ENCODE measurements around the gene SAMD4B. TPM values are rescaled to one million over a fixed set of nuclear protein-coding genes. Genes with fewer than 3 reads are reported as not detected.

Gene SAMD4B
- total RNA-seq, 6 experiments from 2014 or later = 107 to 133 (median 124) TPM

DNA sequence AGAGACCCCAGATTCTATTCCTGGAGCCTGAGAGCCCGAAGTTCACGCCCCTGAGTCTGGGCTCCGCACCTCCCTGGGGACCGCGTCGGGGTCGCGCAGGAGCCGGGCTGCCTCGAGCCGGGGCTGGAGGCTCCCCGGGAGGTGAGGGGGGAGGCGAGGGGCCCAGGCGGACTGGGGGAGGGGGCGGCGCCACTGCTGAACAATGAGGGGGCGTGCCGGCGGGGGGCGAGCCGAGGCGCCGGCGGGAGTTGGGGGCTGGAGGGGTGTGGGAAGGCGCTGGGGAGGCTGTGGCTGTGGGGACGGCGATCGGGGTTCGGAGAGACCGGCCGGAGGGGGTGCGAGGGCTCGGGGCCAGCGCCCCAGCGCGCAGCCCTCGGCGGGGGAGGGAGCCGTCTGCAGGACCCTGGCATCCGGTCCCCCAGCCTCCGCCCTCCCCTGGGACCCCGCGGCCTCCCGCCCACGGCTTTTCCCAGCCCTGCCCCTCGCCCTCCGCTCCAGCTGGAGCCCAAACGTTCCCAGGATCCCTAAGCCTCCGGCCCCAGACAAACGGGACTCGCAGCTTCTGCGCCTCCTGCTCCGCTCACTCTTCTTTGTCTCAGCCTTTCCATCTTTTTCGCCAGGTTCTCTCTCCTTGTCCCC, 71.2 kb downstream of the SAMD4B start:
- Mint-ChIP-seq H3K36me3 (ENCODE audit: low read depth) (peaks cover 14% of the 10 kb centered on the region), H3K4me3 (peak overlapping the region; percentile 98), H3K4me1 (ENCODE audit: low read depth) (peaks cover 48% of the 10 kb centered on the region), H3K9me3 (peaks cover 18% of the 10 kb centered on the region), H3K27me3 (ENCODE audit: insufficient read depth) (peaks cover 41% of the 10 kb centered on the region), H3K27ac (peak overlapping the region; percentile 92)
- TF ChIP-seq, protein P1, sequence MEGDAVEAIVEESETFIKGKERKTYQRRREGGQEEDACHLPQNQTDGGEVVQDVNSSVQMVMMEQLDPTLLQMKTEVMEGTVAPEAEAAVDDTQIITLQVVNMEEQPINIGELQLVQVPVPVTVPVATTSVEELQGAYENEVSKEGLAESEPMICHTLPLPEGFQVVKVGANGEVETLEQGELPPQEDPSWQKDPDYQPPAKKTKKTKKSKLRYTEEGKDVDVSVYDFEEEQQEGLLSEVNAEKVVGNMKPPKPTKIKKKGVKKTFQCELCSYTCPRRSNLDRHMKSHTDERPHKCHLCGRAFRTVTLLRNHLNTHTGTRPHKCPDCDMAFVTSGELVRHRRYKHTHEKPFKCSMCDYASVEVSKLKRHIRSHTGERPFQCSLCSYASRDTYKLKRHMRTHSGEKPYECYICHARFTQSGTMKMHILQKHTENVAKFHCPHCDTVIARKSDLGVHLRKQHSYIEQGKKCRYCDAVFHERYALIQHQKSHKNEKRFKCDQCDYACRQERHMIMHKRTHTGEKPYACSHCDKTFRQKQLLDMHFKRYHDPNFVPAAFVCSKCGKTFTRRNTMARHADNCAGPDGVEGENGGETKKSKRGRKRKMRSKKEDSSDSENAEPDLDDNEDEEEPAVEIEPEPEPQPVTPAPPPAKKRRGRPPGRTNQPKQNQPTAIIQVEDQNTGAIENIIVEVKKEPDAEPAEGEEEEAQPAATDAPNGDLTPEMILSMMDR (IDR thresholded peaks at IDR 0.05) = no peak
- no peak for DNase-seq

- Mint-ChIP-seq H3K9me3 (peaks cover 18% of the 10 kb centered on the region), H3K4me1 (ENCODE audit: low read depth) (peaks cover 41% of the 10 kb centered on the region), H3K4me3 (peak overlapping the region; percentile 98), H3K36me3 (ENCODE audit: low read depth) (peaks cover 9% of the 10 kb centered on the region), H3K27ac (peak overlapping the region; percentile 92), H3K27me3 (ENCODE audit: insufficient read depth) (peaks cover 35% of the 10 kb centered on the region)
- no peak for DNase-seq
- TF ChIP-seq, protein P1 (IDR thresholded peaks at IDR 0.05) = peak; percentile 50; the same call in 1 of the 2 replicates
These were observed 71.8 kb downstream of the SAMD4B start for GRCh38 chr19:39413911-39414608.

DNA sequence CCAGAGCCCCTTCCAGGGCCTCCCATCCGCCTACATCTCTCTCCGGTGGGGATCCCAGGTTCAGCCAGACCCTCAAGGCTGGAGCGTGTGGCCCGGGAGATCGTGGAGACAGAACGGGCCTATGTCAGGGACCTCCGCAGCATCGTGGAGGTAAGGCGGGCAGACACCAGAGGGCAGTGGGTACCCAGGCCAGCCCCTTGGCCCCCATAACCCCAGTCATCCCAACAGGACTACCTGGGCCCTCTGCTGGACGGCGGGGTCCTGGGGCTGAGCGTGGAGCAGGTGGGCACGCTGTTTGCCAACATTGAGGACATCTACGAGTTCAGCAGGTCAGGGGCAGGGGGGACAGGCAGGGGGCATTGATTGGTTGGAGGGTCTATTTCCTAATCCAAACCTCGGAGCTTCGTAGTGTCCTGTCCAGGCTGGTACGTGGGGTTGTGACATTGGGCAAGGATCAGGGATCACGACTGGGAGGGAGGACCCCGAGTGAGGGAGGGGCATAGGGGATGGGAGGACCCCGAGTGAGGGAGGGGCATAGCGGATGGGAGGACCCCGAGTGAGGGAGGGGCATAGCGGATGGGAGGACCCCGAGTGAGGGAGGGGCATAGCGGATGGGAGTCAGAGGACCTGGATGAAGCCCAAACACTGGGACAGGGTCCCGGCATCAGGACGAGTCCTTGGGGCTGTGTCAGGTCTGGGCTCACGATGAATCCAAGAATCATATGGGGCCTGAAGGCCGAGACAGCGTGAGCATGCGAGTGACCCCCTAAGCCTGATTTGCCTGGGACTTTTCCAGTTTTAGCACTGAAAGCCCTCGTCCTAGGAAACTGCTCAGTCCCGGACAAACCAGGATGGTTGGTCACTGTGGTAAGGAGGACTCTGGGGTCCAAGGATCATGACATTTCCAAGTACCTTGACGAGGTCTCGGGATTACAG, 73.2 kb downstream of the SAMD4B start:
- H3K27me3 Mint-ChIP-seq (ENCODE audit: insufficient read depth) = peaks cover 25% of the 10 kb centered on the region
- no peak overlapping the region; the same call in 1 of the 2 replicates for H3K27ac Mint-ChIP-seq
- peaks cover 18% of the 10 kb centered on the region for H3K9me3 Mint-ChIP-seq
- peaks cover 36% of the 10 kb centered on the region for H3K4me1 Mint-ChIP-seq (ENCODE audit: low read depth)
- DNase-seq = no peak
- TF ChIP-seq, protein P1 (IDR thresholded peaks at IDR 0.05) = peak; percentile 40
- H3K36me3 Mint-ChIP-seq (ENCODE audit: low read depth) = peaks cover 11% of the 10 kb centered on the region
- H3K4me3 Mint-ChIP-seq = peak overlapping the region; percentile 98

DNA sequence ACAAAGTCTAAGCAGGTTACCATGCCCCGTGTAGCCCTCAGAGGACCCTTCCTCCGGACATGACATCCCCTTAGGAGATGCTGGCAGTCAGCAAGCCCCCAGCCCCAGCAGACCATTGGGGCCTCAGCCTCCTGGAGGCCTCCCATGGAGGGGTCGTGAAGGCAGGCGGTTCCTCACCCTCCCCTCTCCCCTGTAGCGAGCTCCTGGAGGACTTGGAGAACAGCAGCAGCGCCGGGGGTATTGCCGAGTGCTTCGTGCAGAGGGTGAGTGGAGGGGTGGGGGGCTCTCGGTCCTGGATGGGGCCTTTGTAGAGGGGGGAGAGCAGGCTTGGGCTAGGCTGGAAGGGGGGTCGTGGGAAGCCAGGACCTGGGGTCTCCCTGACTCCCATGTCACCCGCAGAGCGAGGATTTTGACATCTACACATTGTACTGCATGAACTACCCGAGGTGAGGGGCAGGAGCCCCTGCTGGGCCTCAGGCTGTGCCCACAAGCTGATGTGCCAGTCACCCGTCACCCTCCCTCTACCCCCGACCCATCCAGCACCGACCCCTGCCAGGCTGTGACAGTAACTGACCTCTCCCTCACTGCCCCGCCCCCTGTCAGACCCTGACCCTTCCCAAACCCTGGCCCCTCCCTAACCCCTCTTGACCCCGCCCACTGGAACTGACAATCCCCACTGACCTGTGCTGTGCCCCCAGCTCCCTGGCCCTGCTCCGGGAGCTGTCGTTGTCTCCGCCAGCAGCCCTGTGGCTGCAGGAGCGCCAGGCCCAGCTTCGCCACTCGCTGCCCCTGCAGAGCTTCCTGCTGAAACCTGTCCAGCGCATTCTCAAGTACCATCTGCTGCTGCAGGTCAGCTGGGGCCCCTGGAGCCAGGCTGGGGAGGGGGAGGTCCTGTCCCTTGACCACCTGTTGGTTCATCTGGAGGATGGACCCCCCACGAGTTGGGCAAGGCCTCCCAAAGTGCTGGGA, 74.2 kb downstream of the SAMD4B start:
- no peak overlapping the region for H3K4me3 Mint-ChIP-seq
- peaks cover 14% of the 10 kb centered on the region for H3K27me3 Mint-ChIP-seq (ENCODE audit: insufficient read depth)
- H3K36me3 Mint-ChIP-seq (ENCODE audit: low read depth) = peaks cover 11% of the 10 kb centered on the region
- H3K9me3 Mint-ChIP-seq = peaks cover 8% of the 10 kb centered on the region
- H3K27ac Mint-ChIP-seq = no peak overlapping the region
- H3K4me1 Mint-ChIP-seq (ENCODE audit: low read depth) = peaks cover 25% of the 10 kb centered on the region
- DNase-seq = no peak
- TF ChIP-seq, protein P1 (IDR thresholded peaks at IDR 0.05) = no peak

Measured in HFFc6 (cell line).